ENCODE data around the gene AKAP12.
"Not testable (repeated sequence)": the region's sequence is repeated elsewhere in the genome, so short reads cannot be mapped to it uniquely, and the experiment has no call there.

AKAP12 gene

GRCh38 chr6:151350442-151351145, 110.8 kb downstream of the AKAP12 start:
- DNase-seq, result no peak

GRCh38 chr6:151351146-151351700, 111.5 kb downstream of the AKAP12 start:
- no peak for DNase-seq

- no peak for DNase-seq
Measured at GRCh38 chr6:151351731-151352130, 112.0 kb downstream of the AKAP12 start.

- DNase-seq, result no peak
Measured at GRCh38 chr6:151352410-151353396, 112.9 kb downstream of the AKAP12 start.

DNA sequence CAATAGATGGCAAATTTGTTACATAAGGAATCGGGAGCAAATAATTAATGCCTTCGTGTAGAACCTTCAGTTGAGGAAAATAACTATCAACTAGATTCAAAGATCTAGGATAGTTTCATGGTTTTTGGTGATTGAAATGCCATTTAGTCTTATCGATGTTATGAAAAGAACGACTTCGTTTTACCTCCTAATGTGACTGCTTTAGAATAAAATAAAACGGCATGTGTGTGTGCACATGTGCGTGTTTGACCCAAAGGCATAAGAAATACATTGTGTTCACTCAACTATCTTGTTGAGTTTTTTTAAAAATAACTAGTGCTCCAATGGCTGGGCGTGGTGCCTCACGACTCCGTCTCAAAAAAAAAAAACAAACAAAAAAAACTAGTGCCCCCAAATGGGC, 114.0 kb downstream of the AKAP12 start:
- DNase-seq, result no peak

- DNase-seq, result not testable (repeated sequence)
Measured at GRCh38 chr6:151356983-151357382, 117.2 kb downstream of the AKAP12 start.

DNA sequence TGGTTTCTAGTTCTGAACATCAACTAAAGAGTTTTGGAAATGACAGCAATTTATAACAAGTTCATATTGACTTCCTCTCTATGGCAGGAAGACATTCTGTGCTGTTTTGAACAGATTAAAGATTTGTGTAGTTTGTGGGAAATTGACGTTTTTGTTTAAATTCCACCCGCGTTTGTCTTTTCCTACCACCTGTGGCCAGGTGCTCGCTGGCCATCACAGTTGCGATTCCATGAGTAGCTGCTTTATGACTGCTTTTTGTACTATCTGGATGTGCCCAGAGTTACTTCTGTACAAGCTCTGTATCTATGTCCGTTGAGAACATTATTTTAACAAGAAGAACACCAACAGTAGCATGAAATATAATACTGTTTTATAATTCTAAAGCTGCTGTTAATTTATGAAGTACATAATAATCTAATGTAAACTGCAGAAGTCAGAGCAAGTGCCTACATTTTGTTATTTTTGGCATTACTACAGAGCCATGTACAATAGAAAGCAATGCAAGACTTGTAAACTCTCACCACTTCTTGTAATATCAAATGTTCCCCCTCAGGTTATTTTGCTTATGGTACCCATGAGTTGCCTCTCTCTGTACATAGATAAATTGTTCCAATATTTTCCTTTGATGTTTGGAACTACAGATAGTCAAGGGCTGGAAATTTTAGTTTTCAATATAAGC, 118.1 kb downstream of the AKAP12 start:
- DNase-seq, result no peak

- DNase-seq, result no peak
Measured at GRCh38 chr6:151358475-151358874, 118.7 kb downstream of the AKAP12 start.

DNA sequence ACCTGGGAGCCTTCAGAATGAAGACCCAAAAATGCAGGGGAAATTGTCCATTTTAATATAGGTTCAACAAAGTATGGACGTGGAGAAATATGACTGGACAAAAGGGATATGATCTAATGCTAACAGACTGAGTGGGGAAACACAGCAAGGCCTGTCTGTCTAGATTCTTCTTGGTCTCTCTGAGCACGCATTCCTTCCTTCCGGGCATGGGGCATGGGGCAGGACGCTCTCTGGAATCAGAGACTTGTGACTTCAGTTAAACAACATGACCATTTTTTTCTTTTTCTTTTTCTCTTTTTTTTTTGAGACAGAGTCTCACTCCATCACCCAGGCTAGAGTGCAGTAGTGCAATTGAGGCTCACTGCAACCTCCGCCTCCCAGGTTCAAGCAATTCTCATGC, 119.7 kb downstream of the AKAP12 start:
- DNase-seq, result no peak

GRCh38 chr6:151365233-151365632, 125.5 kb downstream of the AKAP12 start:
- no peak for DNase-seq

DNA sequence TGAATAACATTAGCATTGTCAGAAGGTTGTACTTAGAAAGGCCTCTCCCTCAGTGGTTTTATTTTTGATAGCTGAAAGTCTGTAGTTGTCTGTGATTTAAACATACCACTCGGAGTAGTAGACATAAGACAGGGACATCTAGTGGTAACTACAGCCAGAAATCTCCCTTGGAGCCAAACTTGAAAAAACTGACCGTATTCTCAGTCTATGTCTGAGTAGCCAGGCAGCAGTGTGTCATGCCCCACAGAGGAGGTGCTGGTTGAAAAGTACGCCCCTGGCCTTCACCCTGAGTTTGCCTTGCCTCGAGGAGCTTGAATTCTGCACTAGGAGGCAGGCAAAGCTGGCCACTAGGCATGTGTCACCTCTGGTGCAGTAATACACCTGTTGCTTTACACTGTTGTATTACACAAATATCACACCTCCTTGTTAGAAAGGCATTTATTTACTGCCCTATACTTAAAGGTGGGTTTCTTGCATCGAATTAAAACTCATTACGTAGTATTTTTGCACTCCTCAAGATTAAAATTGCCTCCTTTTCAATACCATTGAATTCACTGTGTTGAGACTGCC, 130.8 kb downstream of the AKAP12 start:
- DNase-seq, result no peak

- DNase-seq, result no peak
Measured at GRCh38 chr6:151372164-151372563, 132.4 kb downstream of the AKAP12 start.

DNA sequence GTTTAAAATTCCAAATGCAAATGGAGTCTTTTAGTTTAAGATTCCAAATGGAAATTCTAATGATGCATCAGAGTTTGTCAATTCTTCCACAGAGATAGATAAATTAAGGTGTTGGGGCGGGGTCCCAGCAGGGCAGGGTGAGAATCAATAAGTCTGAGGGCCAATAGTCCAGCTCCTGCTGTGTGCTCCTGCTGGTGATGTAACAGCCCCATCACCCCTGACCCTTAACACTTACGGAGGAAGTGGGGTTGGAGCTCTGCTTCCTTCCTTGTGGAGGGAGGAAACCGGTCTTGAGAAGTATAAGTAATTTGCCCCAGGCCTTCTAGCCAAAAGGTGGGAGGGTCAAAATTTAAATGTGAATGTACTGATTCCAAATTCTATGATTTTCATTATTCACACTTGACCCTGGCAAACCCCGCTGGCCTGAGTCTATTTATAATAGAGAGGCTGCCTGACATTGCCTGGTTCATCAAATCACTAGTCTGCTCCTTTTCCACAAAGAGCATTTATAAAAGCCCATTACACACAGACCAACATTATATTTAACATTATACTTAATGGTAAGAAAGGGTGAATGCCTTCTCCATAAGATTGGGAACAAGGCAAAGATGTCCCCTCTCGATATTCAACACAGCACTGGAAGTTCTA, 134.4 kb downstream of the AKAP12 start:
- no peak for DNase-seq

GRCh38 chr6:151375833-151376232, 136.1 kb downstream of the AKAP12 start:
- no peak for DNase-seq

- DNase-seq, result no peak
Measured at GRCh38 chr6:151376440-151376839, 136.7 kb downstream of the AKAP12 start.

- DNase-seq, result no peak
Measured at GRCh38 chr6:151377095-151377494, 137.3 kb downstream of the AKAP12 start.

DNA sequence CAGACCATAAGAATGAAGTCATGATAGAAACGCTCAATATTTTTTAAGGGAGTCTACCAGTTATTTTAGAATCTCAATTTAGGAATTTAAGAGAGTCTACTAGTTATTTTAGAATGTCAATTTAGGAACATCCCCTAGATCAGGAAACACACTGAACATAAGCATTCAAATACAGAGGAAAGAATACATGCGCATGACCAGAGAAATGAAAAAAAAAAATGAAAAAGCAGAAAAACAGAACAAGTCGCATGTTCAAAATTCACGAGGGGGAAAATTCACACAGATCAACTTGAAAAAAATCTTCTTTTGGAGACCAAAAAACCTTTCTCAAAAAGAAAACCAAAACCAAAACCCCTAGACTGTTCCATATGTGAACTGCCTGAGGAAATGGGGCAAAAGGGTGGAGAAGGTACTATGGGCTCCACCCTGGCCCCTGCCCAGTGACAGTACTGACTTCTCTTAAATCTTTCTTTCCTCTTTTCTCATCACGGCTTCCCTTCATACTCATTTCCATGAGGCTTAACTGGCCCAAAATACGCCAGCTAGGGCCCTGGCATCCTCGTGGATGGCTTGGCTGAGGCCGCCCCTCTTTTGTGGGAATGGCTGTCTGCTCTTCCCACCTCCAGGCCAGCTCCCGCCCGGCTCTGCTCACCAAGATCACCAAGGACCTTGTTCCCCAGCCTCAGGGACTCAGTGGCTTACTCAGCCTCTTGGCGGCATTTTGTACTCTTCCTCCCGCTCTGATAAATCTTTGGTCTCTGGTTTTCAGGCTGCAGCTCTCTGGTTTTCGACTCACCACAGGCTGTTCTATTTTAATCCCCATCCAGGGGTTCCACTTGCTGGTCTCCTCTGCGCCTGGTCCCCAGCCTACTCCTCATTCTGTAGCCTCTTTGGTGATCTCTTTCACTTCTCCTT, 140.4 kb downstream of the AKAP12 start:
- no peak for DNase-seq

GRCh38 chr6:151380848-151381205, 141.1 kb downstream of the AKAP12 start:
- DNase-seq, result no peak

GRCh38 chr6:151381722-151382121, 142.0 kb downstream of the AKAP12 start:
- DNase-seq, result no peak

DNA sequence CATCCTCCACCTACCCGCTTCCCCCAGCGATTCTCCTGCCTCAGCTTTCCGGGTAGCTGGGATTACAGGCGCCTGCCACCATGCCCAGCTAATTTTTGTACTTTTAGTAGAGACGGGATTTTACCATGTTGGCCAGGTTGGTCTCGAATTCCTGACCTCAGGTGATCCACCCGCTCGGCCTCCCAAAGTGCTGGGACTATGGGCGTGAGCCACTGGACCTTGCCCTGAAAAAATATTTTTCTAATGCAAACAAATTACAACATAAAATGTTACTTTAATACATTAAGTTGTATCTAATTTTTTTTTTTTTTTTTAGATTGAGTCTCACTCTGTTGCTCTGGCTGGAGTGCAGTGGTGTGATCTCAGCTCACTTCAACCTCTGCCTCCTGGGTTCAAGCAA, 142.9 kb downstream of the AKAP12 start:
- not testable (repeated sequence) for DNase-seq

GRCh38 chr6:151384151-151384550, 144.4 kb downstream of the AKAP12 start:
- no peak for DNase-seq
